MG63 (cell line): ENCODE measurements around the gene N4BP2. TPM values are rescaled to one million over a fixed set of nuclear protein-coding genes. Genes with fewer than 3 reads are reported as not detected.

Source experiments
- DNase-seq: peaks from one replicate; pipeline ENCODE4 v3.0.0-alpha.2; 2020
- H3K27me3 ChIP-seq: fragments of 250-450 bp; sonication (Bioruptor Pico); 2 replicates; pipeline ENCODE4 v1.5.1; 2020; ENCODE audit warnings: mild to moderate bottlenecking, moderate library complexity
- H3K36me3 ChIP-seq: fragments of 250-450 bp; sonication (Bioruptor Pico); 2 replicates; pipeline ENCODE4 v1.5.1; 2020; ENCODE audit warnings: mild to moderate bottlenecking, moderate library complexity
- H3K4me3 ChIP-seq: fragments of 250-450 bp; sonication (Bioruptor Pico); 2 replicates; pipeline ENCODE4 v1.5.1; 2020; ENCODE audit warnings: mild to moderate bottlenecking, moderate library complexity
- H3K9me3 ChIP-seq: fragments of 250-450 bp; sonication (Bioruptor Pico); 2 replicates; pipeline ENCODE4 v1.5.1; 2020; ENCODE audit warnings: mild to moderate bottlenecking, moderate library complexity
- total RNA-seq: library from RNA; depleted of rRNA; stranded (reverse); fragments of >200 nt; shearing (Covaris generic); gene quantifications from 2 replicates; pipeline ENCODE4 v1.2.3, GENCODE V29; 2014; ENCODE audit warnings: low replicate concordance

N4BP2 gene
- total RNA-seq, 1 experiment from 2014 or later, result 1.5 TPM

DNA sequence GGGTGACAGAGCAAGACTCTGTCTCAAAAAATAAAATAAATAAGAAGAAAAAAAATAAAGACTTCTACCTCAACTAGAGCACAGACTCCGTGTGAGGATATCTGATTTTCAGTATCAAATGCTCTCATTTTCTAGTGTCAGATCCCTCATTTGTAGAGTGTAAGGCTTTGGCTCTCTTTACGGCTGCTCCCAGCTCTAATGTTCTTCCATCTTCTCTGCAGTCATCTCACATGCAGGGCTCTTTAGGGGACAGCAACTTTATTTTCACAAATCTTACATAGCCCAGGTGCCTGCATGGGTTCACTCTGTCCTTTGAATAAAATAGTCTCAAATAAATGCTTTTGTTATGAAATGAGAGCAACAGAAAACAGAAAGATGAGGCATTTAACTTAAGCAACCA lies 120.9 kb downstream of the N4BP2 start:
- Histone ChIP-seq H3K27me3 (no peaks in the 10 kb centered on the region), H3K36me3 (no peaks in the 10 kb centered on the region)
- DNase-seq, result no peak

DNA sequence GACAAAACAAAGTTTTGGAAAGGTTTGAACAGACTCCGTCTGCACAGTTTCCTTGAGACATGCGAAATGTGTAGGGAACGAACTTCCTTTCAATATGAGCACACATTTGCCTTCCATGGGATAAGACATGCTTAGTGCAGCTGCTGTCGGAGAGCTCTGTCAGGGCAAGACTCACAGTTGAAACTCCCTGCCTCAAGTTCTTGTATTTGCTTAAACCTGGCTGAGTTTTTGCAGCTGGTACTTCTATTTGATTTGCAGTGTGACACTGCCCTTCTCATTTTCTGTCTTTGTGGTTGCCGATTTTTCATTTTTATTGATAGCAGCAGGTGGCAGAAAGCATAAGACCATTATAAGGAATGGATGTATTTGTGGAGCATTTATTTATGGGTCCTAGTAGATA lies 122.0 kb downstream of the N4BP2 start:
- no peak for DNase-seq
- no peaks in the 10 kb centered on the region for H3K27me3 ChIP-seq
- no peak overlapping the region for H3K4me3 ChIP-seq
- no peaks in the 10 kb centered on the region for H3K9me3 ChIP-seq
- no peaks in the 10 kb centered on the region for H3K36me3 ChIP-seq

More for the DNA sequence above, 120.9 kb downstream of the N4BP2 start:
- no peaks in the 10 kb centered on the region for H3K9me3 ChIP-seq
- H3K4me3 ChIP-seq, result no peak overlapping the region

DNA sequence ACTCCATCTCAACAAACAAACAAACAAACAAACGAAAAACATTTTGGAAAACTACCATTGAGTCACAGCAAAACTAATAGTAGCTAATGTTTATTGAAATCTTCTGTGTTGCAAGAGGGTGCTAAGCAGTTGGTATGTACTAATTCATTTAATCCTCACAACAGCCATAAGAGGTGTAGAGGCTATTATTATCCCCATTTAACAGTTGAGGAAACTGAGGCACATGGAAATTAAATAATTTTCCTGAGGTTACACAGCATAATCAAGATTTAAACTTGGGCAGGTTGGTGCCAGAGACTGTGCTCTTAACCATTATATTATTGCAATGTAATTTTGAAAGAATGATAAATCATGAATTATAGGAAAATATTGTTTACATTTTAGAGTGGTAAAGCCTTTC lies 122.7 kb downstream of the N4BP2 start:
- Histone ChIP-seq H3K4me3 (no peak overlapping the region), H3K9me3 (no peaks in the 10 kb centered on the region), H3K27me3 (no peaks in the 10 kb centered on the region), H3K36me3 (no peaks in the 10 kb centered on the region)
- DNase-seq, result no peak

DNA sequence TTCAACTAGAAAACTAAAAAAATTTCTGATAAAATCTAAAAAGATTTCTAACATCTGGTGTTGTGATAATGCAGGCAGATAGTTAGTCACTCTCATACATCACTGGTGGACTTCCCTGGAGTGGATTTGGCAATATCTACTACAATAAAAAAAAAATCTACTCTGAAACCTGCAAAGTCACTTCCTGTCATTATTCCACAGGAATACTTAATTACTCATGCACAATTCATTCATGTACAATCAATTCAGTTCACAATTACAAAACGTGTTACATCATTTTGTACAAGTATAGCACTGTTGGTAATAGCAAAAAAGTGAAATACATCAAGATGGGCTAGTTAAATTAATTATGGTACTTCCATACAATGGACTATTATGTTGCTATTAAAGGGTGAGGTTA lies 123.7 kb downstream of the N4BP2 start:
- Histone ChIP-seq H3K36me3 (no peaks in the 10 kb centered on the region), H3K27me3 (no peaks in the 10 kb centered on the region), H3K4me3 (no peak overlapping the region)

DNA sequence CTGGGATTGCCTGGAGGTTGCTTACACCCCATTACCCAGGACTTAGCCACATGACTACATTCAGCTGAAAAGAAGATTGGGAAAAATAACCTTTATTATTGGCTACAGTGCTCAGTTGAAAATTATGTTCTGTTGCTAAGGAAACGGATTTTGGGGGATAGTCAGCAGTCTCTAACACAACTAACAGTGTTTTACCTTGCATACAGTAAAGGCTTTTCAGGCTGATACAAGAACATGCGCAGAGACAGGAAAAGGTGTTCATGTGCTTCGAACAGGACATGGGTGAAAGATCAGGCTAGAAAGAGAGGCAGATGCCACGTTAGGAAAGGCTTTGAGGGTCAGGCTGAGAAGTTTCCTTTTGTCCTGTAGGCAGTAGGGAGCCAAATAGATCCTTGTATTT lies 125.4 kb downstream of the N4BP2 start:
- no peaks in the 10 kb centered on the region for H3K27me3 ChIP-seq
- H3K36me3 ChIP-seq, result no peaks in the 10 kb centered on the region
- DNase-seq, result no peak
- H3K4me3 ChIP-seq, result no peak overlapping the region
- H3K9me3 ChIP-seq, result no peaks in the 10 kb centered on the region

More for the DNA sequence above, 123.7 kb downstream of the N4BP2 start:
- no peak for DNase-seq
- H3K9me3 ChIP-seq, result no peaks in the 10 kb centered on the region

DNA sequence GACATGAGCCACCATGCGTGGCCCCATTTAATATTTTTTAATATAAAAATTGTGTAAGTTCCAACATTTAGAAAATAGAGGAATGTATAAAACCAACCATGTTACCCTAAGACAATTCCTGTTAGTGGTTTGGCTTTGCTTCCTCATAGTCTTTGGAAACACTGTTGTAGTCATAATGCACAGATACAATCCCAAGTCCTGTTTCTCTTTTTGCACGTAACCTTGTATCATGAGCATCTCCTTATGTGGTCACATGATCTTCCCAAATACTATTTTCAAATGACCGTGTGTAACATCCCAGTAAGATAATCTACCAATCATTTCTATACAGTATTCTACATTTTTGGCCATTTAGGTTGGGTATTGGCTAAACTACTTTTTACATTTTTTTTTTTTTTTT lies 126.3 kb downstream of the N4BP2 start:
- Histone ChIP-seq H3K9me3 (no peaks in the 10 kb centered on the region), H3K36me3 (no peaks in the 10 kb centered on the region), H3K27me3 (no peaks in the 10 kb centered on the region), H3K4me3 (no peak overlapping the region)
- no peak for DNase-seq

DNA sequence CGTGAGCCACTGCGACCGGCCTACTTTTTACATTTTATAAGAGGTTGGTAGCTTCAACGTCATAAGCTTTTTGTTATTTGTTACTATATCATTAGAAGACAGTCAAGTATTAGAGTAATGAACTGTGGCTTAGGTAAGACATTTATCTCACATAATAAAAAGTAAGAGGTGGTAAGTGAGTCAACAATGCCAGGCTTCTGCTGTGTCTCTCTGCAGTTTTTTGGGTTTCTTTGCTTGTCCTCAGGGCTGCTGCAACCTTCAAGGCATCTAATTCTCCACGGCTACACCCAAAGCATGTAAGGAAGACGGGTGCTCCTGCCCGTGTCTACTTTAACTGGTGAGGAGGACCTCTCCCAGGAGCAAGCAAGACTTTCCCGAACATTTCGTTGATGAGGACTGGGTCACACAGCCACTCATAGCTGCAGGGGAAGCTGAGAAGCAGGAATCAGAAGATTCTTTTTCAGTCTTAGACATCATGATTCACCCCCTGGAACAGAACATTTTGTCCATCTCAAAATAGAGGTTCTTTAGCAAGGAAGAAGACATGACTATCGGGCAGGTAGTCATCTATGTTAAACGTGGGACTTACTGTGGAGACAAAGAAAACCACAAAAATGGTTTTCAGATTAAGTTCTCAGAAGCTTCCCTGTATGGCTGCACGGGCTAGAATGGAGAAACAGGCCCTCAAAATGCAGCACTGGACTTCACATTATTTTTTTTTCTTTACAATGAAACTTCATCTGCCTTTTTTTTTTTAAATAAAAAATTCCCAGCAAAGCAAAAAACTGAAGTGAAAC lies 127.2 kb downstream of the N4BP2 start:
- Histone ChIP-seq H3K4me3 (no peak overlapping the region), H3K9me3 (no peaks in the 10 kb centered on the region), H3K36me3 (no peaks in the 10 kb centered on the region), H3K27me3 (no peaks in the 10 kb centered on the region)
- no peak for DNase-seq

DNA sequence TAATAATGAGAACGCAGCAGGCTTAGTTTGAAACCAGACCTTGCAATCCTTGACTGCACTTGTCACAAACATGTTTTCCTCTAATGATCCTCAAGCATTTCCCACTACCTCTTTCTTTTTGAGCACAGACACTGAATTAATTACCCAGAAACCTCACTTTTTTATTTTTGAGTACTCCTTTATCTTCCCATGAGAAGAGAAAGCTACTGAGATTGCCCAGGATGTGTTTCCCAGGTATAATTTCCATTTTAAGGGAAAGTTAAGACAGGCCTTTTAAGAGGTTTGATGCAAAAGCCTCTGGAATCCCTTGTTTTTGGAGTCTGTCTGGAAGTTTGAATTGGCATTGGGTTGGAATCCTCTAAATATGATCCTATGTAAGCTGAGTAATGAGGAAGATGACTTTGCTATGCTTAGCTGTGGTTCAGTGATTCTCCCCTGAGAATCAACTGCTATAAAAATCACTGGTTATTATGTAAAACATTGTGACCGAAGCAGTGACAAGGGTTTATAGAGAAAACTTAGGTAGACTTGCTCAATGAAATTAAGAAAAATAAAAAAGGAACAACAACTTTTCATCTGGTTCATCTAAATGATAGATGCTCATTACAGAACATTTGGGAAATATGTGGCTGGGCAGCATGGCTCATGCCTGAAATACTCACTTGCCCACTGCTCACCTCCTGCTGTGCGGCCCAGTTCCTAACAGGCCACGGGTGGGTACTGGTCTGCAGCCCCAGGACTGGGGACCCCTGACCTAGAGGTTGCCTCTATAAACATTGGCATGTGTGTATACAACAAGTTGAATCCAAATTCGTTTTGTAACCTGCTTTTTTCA lies 129.4 kb downstream of the N4BP2 start:
- DNase-seq, result no peak
- Histone ChIP-seq H3K27me3 (no peaks in the 10 kb centered on the region), H3K9me3 (no peaks in the 10 kb centered on the region), H3K36me3 (no peaks in the 10 kb centered on the region), H3K4me3 (no peak overlapping the region)

DNA sequence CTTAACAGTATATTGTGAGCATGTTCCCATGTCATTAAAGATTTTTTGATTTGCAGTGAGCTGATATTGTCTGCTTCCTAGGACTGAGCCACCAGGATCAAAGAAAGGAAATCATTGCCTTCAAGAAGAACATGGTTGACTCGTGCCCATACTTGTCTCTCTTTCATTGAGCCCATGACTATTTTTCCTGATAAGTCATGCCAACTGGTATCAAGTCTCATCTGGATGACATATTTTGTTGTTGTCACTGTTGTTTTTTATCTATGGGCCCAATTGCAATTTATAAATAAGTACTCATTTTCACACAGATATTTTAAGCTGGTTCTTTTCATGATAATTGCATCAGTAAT lies 130.0 kb downstream of the N4BP2 start:
- no peaks in the 10 kb centered on the region for H3K27me3 ChIP-seq
- no peaks in the 10 kb centered on the region for H3K36me3 ChIP-seq
- no peak for DNase-seq
- no peaks in the 10 kb centered on the region for H3K9me3 ChIP-seq
- H3K4me3 ChIP-seq, result no peak overlapping the region

DNA sequence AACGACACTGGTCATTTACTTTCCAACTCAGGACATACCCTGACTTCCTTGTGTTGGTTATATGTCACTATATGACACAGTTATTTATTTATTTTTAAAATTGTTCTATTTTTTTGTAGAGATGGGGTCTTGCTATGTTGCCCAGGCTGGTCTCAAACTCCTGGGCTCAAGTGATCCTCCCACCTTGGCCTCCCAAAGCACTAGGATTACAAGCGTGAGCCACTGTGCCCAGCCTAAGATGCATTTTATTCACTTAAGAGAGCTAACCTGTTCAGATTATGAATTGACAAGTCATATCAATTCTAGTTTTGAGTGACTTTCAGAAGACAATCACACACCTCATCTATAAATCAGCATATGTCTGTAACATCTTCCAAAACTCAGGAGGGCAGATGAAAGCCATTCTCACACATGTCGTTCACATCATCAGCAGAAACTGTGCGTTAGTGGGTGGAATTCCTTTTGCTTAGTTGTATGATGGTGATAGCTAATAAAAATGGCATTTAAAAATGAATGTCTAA lies 130.8 kb downstream of the N4BP2 start:
- Histone ChIP-seq H3K9me3 (no peaks in the 10 kb centered on the region), H3K4me3 (no peak overlapping the region), H3K36me3 (no peaks in the 10 kb centered on the region), H3K27me3 (no peaks in the 10 kb centered on the region)
- no peak for DNase-seq

DNA sequence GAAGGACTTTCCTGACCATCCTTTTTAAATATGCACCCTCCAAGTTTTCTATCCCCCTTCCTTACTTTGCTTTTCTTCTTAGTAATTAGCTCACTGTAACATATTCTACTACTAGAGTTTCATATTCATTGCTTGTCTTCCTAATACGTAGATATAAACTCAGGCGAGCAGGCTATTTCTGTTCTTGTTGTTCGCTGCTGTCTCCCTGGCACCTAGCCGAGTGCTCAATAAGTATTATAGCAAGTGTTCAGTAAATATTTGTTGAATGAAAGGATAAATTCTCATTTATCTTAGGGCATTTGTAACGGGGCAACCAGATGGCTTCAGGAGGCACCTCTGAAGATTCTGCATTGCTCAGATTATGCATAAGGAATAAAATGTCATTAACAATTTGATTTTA lies 133.4 kb downstream of the N4BP2 start:
- H3K9me3 ChIP-seq, result no peaks in the 10 kb centered on the region
- no peaks in the 10 kb centered on the region for H3K27me3 ChIP-seq
- H3K36me3 ChIP-seq, result no peaks in the 10 kb centered on the region
- no peak overlapping the region for H3K4me3 ChIP-seq
- DNase-seq, result no peak

DNA sequence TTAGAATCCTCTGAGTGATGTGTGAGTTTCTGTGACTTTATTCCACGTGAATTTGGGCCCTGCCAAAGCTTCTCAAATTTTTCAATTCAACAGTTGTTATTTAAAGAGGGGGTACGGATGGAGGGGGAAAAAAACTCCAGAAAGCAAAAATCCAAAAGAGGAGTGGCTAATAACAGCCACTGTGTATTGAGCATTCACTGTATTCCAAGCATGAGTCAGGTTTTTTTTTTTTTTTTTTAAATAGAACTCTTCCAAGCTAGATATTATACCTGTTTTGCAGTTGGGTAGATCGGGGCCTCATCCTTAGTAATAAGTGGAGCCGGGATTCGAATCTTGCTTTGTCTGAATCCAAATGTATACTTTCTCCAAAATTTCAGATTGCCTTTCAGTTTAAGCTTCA lies 133.8 kb downstream of the N4BP2 start:
- no peaks in the 10 kb centered on the region for H3K9me3 ChIP-seq
- DNase-seq, result no peak
- H3K36me3 ChIP-seq, result no peaks in the 10 kb centered on the region
- no peaks in the 10 kb centered on the region for H3K27me3 ChIP-seq
- no peak overlapping the region for H3K4me3 ChIP-seq

DNA sequence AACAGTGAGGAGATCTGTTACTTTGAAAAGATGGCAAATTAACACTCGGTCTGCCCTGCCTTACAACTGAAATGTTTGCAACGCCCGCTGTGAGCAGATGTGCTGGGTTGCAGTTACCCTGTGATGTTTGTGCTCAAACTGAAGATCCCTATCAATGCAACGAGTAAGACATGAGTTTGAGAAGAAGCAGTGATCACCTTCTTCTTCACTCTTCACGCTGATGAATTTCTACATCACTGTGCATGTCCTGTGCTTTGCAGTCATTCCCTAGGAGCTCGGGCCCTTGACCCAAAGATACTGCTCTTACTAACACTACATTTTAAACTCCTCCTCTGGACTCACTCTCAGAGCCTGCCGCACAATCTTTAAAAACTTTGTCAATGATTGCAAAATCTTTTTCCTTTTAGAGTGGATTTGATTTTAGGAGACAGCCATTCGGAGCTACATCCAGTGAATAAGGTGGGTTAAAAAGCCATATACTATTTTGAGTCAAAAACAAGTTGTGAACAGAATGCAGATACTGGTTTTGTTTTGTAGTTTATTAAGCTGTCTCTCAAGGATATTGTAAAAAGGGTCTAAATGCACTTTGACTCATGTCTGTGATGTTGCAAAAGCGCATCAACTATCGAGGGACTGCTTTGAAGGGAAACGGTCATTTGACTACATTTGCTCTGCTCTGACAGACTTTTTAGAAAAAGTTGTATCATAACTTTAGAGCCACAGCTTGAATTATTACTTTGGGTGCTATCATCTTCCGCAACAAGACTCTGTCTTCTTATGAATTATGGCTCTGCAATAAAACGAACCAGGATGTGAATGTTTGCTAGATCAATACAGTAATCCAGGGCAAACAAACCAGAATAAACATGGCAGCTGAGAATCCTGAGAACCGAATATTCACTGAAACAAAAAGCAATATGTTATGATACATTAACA lies 134.5 kb downstream of the N4BP2 start:
- H3K36me3 ChIP-seq, result no peaks in the 10 kb centered on the region
- no peak for DNase-seq
- H3K9me3 ChIP-seq, result no peaks in the 10 kb centered on the region
- H3K27me3 ChIP-seq, result no peaks in the 10 kb centered on the region
- H3K4me3 ChIP-seq, result no peak overlapping the region

DNA sequence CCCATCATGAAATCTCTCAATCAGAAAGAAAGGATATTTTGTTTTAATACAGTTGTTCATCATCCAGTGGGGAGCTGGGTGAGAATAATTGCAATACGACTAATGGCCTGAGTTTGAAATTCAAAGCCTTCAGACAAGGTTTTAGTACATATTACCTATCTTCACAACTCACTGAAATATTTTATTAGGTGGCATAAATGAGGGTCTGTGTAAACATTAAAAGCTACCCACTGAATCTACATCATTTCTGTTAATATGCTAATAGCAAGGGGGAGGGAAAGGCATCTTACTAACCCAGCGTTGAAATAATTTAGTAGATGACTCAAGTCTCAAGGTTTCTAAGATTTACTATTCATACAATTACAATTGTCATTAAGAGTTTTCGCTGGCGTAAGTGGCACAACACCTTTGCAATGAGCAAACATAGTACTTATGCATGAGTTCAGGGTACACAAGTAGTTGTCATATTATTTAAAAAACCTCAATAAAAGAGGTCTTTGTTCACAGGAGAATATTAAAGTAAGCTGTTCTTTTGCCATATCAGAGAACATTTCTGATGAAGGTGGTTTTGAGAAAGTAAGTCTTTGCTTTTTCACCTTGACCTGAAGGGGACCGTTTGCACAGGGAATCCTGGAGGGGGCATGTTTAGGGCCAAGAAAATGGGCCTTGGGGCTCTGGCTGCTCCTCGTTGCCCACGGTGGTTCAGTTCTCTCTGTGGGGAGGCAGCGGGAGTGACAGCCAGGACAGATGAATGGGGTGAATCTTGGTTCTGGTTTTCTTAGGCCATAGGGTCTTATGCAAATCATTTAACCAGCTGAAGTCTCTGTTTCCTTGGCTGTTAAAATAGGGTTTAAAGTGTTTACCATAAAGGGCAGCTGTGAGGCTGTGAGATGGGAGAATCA lies 135.7 kb downstream of the N4BP2 start:
- H3K27me3 ChIP-seq, result no peaks in the 10 kb centered on the region
- no peak overlapping the region for H3K4me3 ChIP-seq
- no peak for DNase-seq
- no peaks in the 10 kb centered on the region for H3K9me3 ChIP-seq
- H3K36me3 ChIP-seq, result no peaks in the 10 kb centered on the region

DNA sequence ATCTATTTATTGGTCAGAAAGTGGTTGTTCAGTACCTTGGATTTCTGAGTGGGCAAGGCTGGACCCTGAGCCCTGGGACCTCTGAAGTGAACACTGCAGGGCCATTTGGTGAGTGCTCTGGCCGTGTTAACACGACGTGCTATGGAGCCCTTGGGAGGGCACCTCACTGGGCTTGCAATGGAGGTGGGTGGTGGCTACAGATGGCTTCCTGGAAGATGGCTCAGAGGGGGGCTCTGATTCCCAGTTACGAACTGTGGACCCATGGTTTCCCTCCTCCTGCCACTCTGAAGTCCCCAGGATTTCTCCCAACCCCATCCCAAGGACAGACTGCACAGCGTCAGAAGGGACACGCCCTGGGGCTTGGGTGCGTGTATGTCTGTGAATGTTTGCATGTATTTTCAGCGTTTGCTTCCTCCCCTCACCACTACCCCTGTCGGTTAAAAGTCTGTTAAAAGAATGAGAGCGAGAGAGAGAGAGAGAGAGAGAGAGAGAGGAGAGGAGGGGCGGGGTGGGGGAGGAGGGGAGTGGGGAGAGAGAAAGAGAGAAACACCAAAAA lies 136.4 kb downstream of the N4BP2 start:
- Histone ChIP-seq H3K4me3 (no peak overlapping the region), H3K36me3 (no peaks in the 10 kb centered on the region), H3K27me3 (no peaks in the 10 kb centered on the region), H3K9me3 (no peaks in the 10 kb centered on the region)
- DNase-seq, result no peak

DNA sequence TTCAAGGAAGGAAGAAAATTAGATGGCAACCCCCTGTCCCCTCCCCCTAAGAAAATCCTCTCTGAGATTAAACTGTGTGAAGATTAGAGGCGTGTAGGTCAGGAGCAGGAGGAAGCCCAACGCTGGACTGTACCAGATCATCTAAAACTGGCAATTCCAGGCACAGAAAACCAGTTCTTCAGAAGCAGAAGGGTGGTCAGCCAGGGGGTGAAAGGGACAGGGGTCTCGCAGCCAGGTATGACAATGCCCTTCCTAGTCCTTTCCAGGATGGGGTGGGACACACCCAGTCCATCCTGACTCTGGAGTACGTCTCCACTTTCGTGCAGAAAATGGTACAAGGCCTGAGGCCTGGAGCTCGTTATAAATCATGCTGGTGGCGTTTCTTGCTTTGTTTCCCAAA lies 136.9 kb downstream of the N4BP2 start:
- no peaks in the 10 kb centered on the region for H3K36me3 ChIP-seq
- no peaks in the 10 kb centered on the region for H3K9me3 ChIP-seq
- no peaks in the 10 kb centered on the region for H3K27me3 ChIP-seq
- no peak overlapping the region for H3K4me3 ChIP-seq
- no peak for DNase-seq
